Colonic mucosa (tissue), 4 donors: ENCODE data around the gene EYA2. TPM values are rescaled to one million over a fixed set of nuclear protein-coding genes. Genes with fewer than 3 reads are reported as not detected.

ENCODE experiments used
- DNase-seq: peaks from one replicate; pipeline ENCODE4 v3.0.0-alpha.2; 2020
- H3K27ac ChIP-seq: fragments of 200-600 bp; one replicate; pipeline ENCODE4 v1.8.0; 2021
- H3K27me3 ChIP-seq: fragments of 200-600 bp; one replicate; pipeline ENCODE4 v1.8.0; 2021
- H3K36me3 ChIP-seq: fragments of 200-600 bp; one replicate; pipeline ENCODE4 v1.8.0; 2021
- H3K4me1 ChIP-seq: fragments of 200-600 bp; one replicate; pipeline ENCODE4 v1.8.0; 2021; ENCODE audit warnings: mild to moderate bottlenecking
- H3K4me3 ChIP-seq: fragments of 200-600 bp; one replicate; pipeline ENCODE4 v1.8.0; 2021
- H3K9ac ChIP-seq, 2 donors: one replicate each; pipeline ENCODE4 v1.7.0; 2013; ENCODE audit warnings: control low read depth in 2 of 2, low read depth in 2 of 2, low read length in 2 of 2
- H3K9me3 ChIP-seq: fragments of 200-600 bp; one replicate; pipeline ENCODE4 v1.8.0; 2021
- intact Hi-C: fragments of 100-400 bp; cut with DNase I; formaldehyde crosslinking; loops from one replicate; pipeline ENCODE4 v1.14.1; 2022
- total RNA-seq, 2 donors: library from RNA; stranded (reverse); fragmentation: NEBNext Ultra II Directional in 1 of 2; extraction: Animal tissue kit (Norgen Biotek cat#: 25700) in 1 of 2; gene quantifications; one replicate each; pipeline ENCODE4 v1.2.1, GENCODE V29; 2021
- TF ChIP-seq, protein P1 (sequence below): fragments of 200-600 bp; IDR thresholded peaks from one replicate; pipeline ENCODE4 v1.8.0; 2022; ENCODE audit warnings: antibody characterized with exemption, mild to moderate bottlenecking
- donor health status: healthy.
- donor health status: DM: no; HTN: no; CAD: no.
- donor health status: DM: no; HTN: no; CAD: no.

EYA2 gene, protein sequence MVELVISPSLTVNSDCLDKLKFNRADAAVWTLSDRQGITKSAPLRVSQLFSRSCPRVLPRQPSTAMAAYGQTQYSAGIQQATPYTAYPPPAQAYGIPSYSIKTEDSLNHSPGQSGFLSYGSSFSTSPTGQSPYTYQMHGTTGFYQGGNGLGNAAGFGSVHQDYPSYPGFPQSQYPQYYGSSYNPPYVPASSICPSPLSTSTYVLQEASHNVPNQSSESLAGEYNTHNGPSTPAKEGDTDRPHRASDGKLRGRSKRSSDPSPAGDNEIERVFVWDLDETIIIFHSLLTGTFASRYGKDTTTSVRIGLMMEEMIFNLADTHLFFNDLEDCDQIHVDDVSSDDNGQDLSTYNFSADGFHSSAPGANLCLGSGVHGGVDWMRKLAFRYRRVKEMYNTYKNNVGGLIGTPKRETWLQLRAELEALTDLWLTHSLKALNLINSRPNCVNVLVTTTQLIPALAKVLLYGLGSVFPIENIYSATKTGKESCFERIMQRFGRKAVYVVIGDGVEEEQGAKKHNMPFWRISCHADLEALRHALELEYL
- 10 to 100 TPM in 1 of 2 donors, 1 to 10 TPM in 1; 8.9 to 16.8 TPM for total RNA-seq

DNA sequence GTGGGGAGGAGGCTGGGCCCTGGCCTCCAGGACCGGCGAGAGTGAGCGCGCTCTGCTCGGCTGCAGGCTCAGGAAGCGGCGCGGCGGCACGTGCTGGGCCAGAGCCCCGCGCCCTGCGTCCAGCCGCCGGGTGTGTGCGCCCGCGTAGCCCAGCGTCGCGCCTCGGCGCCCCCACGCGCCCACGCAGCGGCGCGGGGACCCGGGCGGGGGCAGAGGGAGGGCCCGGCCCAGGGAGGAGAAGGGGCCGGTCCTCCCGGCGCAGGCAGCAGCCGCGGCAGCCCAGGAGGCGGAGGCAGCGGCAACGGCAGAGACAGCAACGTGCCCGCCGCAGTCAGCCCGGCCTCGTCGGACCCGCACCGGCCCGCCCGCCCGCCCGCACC is at the start of gene EYA2:
Gene EYA2, plus strand, starts transcription at position 265 of the 380 bp plus-strand sequence. CDS start 95,168 bp downstream, outside the sequence.
- H3K27ac ChIP-seq = peak within 1 kb of the TSS; percentile 25
- H3K27me3 ChIP-seq = no peaks in the 10 kb centered on the region
- intact Hi-C loops = loop anchor here (10.0 kb wide), 1 partner anchor 130 kb away; no protein-coding TSS in a partner anchor

DNA sequence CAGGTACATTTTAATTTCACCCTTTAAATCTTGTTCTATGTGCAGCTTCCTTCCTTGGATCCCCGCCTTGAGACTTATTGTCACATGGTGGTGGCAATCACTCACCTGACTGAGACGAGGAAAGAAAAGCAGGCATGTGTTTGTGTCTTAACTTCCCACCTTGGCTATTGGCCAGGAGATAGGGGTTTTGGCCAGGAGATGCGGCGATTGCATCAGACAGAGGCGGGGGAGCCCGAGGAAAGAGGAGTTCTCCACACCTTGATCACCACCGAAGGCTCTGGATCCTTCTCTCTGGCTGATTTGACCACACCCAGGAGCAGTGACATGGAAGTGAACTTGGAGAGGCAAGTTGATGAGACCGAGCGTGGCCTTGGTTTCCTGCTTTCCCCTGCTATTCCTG is 49.7 kb upstream of the EYA2 start:
- TF ChIP-seq, protein P1, sequence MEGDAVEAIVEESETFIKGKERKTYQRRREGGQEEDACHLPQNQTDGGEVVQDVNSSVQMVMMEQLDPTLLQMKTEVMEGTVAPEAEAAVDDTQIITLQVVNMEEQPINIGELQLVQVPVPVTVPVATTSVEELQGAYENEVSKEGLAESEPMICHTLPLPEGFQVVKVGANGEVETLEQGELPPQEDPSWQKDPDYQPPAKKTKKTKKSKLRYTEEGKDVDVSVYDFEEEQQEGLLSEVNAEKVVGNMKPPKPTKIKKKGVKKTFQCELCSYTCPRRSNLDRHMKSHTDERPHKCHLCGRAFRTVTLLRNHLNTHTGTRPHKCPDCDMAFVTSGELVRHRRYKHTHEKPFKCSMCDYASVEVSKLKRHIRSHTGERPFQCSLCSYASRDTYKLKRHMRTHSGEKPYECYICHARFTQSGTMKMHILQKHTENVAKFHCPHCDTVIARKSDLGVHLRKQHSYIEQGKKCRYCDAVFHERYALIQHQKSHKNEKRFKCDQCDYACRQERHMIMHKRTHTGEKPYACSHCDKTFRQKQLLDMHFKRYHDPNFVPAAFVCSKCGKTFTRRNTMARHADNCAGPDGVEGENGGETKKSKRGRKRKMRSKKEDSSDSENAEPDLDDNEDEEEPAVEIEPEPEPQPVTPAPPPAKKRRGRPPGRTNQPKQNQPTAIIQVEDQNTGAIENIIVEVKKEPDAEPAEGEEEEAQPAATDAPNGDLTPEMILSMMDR = no peak
- DNase-seq = no peak
- no peak overlapping the region for H3K4me3 ChIP-seq
- no peaks in the 10 kb centered on the region for H3K4me1 ChIP-seq
- H3K9me3 ChIP-seq = no peaks in the 10 kb centered on the region
- intact Hi-C loops = no loop called here
- H3K9ac ChIP-seq = no peak overlapping the region
- no peaks in the 10 kb centered on the region for H3K27me3 ChIP-seq
- H3K27ac ChIP-seq = no peak overlapping the region
- no peaks in the 10 kb centered on the region for H3K36me3 ChIP-seq

More for the DNA sequence above, at the start of gene EYA2:
- peak; percentile 26 for DNase-seq
- TF ChIP-seq, protein P1 = no peak
- no peaks in the 10 kb centered on the region for H3K4me1 ChIP-seq
- H3K4me3 ChIP-seq = peak within 1 kb of the TSS; percentile 55
- peak within 1 kb of the TSS; percentile 41 to 72 for H3K9ac ChIP-seq
- no peaks in the 10 kb centered on the region for H3K36me3 ChIP-seq
- H3K9me3 ChIP-seq = no peaks in the 10 kb centered on the region

DNA sequence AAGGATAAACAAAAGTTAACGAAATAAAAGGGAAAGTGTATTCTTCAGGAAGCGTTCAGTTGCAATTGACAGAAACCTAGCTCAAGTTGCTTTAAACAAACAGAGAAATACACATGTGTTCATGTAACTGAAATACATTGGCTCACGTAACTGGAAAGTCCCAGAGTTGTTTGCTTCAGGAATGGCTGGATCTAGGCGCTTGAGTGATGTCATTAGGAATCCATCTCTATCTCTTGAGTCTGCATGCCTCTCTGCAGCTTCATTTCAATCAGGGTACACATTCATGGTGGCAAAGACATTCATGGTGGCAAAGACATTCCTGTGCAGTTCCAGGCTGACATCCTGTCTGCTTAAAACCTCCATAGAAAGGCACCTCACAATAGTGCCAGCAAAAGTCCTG is 45.4 kb upstream of the EYA2 start:
- TF ChIP-seq, protein P1 = no peak
- no peak for DNase-seq

DNA sequence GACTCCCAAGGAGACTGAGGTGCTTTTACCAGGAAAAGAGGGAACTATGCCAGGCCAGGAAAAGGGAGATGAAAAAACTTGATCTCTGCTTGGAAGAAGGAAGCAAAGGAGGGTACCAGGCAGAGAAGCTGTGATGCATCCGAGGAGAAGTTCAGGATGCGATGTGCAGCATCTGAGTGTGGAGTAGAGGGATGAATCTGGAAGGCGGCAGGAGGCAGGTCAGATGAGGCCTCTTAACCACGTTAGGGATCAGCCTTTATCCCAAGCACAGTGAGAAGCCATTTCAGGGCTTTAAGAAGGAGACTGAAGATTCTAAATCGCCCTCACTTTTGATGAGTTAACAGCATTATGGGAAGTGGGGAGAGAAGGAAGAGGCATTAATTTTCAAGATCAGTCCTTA is 44.9 kb upstream of the EYA2 start:
- Histone ChIP-seq H3K4me1 (no peaks in the 10 kb centered on the region), H3K36me3 (no peaks in the 10 kb centered on the region), H3K27ac (no peak overlapping the region), H3K27me3 (no peaks in the 10 kb centered on the region), H3K9ac (no peak overlapping the region), H3K9me3 (no peaks in the 10 kb centered on the region), H3K4me3 (no peak overlapping the region)
- TF ChIP-seq, protein P1 = no peak
- intact Hi-C loops = no loop called here
- DNase-seq = no peak

More for the DNA sequence above, 45.4 kb upstream of the EYA2 start:
- intact Hi-C loops = no loop called here
- Histone ChIP-seq H3K27me3 (no peaks in the 10 kb centered on the region), H3K27ac (no peak overlapping the region), H3K36me3 (no peaks in the 10 kb centered on the region), H3K9me3 (no peaks in the 10 kb centered on the region), H3K9ac (no peak overlapping the region), H3K4me3 (no peak overlapping the region), H3K4me1 (no peaks in the 10 kb centered on the region)

DNA sequence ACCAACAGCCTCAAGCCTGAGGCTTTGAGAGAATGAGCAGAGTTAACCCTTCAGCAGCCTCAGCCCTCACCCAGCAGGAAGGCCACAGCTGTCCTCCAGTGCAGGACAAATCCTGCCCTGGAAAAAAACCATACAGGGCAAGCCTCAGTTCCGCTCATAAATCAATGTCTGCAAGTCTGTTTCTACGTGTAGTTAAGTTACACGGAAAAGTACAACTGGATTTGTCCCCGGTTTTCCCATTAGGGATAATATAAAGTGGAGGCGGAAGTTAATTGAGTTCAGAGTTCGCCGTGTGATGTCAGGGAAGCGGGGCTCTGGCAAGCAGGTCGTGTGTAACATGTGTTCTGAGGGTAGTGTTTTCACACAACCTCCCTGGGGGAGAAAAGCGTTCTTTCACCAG is 44.2 kb upstream of the EYA2 start:
- TF ChIP-seq, protein P1 = no peak
- peak; percentile 64 for DNase-seq
- no peaks in the 10 kb centered on the region for H3K27me3 ChIP-seq
- no peaks in the 10 kb centered on the region for H3K9me3 ChIP-seq
- H3K36me3 ChIP-seq = no peaks in the 10 kb centered on the region
- H3K9ac ChIP-seq = peak overlapping the region in 1 of 2 donors; percentile 26
- intact Hi-C loops = no loop called here
- H3K4me1 ChIP-seq = no peaks in the 10 kb centered on the region
- H3K4me3 ChIP-seq = no peak overlapping the region
- H3K27ac ChIP-seq = peak overlapping the region; percentile 55
